GM12892 (cell line): ENCODE data around the gene CNTN4.

Source experiments
- DNase-seq: peaks from one replicate; pipeline ENCODE4 v3.0.0; 2011; ENCODE audit not compliant: insufficient read length
- FAIRE-seq: peaks from 2 replicates; lab custom pipeline; 2011; peaks lifted over from hg19 to GRCh38; lab: Jason Lieb, UNC
- POLR2A ChIP-seq: IDR thresholded peaks from 2 replicates; pipeline ENCODE4 v1.6.1; 2011; ENCODE audit warnings: low read depth, low read length, control low read depth
- POLR2AphosphoS5 ChIP-seq: IDR thresholded peaks from 2 replicates; pipeline ENCODE4 v1.6.1; 2011; ENCODE audit warnings: low read depth, low read length, control low read depth
- TAF1 ChIP-seq: IDR thresholded peaks from 2 replicates; pipeline ENCODE4 v1.6.1; 2011; ENCODE audit warnings: low read depth, mild to moderate bottlenecking, control low read depth, low read length, borderline replicate concordance

The CNTN4 gene

DNA sequence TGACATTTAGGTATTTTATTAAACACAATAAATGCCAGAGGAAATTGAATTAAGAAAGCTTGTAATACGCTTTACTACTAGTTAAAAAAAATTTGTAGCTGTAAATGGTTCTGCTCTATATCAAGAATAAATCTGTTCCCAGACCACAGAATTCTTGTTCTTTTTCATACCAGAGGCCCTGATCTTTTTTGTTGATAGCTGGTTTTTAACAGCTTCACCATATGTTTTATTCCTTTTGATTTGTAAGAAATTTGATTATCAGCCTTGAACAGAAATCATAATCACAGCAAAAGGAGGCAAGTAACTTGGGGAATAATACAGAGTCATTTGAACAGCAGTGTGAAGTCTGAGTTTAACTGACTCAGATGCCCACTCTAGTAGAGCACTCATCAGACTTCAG lies 202.7 kb downstream of the CNTN4 start:
- FAIRE-seq (no peak), DNase-seq (no peak)
- no peak for TF ChIP-seq TAF1
- TF ChIP-seq POLR2AphosphoS5 = no peak
- TF ChIP-seq POLR2A = no peak

DNA sequence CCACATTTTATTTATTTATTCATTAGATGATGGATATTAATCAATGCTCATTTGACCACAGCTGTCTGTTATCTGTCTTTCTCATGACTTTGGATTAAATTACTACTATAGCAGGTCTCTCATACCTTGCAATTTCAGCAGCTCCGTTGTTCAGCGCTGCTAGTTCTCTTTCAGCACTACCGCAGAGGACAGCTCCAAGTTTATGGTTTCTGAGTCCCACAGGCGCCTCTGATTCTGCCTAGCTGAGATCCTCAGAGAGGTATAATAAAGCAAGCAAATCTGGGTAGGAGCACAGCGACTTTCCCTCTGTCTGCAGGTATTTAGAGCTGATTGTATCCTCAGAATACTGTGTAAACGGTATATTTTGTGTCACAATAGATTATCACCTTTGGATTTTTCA lies 204.9 kb downstream of the CNTN4 start:
- DNase-seq (no peak), FAIRE-seq (no peak)
- TF ChIP-seq TAF1 = no peak
- TF ChIP-seq POLR2A = no peak
- no peak for TF ChIP-seq POLR2AphosphoS5

DNA sequence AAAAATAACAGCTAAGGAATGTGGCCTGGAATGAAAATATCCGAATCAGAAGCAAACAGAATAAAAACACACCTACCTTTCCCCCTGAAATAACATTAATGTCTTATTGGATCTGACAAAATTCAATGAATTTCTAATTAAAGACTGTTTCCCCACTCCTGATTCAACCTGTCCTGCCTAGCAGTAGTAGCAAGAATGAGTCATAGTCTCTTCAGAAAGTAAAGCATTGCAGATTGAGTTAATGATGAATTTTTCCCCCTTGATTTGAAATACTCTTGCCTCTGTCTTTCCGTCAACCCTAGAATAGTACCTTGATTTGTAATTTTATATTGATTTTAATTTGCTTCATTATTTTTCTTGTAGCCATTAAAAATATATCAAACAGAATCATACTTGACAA lies 212.4 kb downstream of the CNTN4 start:
- no peak for TF ChIP-seq POLR2AphosphoS5
- FAIRE-seq = no peak

DNA sequence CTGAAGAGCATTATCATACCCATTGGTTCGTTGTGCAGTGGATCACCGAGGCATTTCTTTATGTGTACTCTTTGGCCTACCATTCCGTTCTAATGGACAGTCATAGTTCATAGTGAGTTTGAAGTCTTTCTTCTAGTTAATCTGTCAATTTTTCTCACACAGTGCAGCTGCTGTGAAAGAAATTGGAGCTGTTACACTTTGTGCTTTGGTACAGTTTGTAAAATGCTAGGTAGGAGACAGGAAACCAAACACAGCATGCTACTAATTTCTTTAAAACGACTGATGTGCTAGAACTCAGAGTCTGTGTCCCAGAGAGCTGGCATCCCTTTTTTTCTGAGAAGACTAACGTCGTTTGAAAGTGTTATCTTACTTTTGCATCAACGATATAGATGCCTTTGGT lies 218.9 kb downstream of the CNTN4 start:
- TF ChIP-seq TAF1 = no peak
- TF ChIP-seq POLR2A = no peak
- TF ChIP-seq POLR2AphosphoS5 = no peak
- no peak for FAIRE-seq

More for the DNA sequence above, 212.4 kb downstream of the CNTN4 start:
- DNase-seq = no peak

DNA sequence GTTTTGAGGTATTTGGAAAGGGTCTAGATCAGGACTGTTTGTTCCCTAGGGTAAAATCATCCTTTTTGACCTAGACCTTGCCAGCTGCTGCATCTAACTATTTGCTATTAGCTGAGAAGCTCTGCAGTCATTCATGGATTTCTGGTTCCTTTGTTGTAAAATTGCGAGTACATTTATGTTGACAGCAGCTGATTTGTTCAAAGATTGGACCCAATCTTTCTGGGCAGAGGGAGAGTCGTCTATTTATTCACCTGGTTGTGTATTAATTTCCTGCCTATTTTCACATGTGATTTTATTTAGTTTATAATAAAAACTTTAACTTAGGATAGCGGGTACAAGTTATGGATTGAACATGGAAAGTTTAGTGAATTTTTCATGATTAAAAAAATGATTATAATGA lies 236.3 kb downstream of the CNTN4 start:
- no peak for TF ChIP-seq POLR2A
- no peak for TF ChIP-seq POLR2AphosphoS5
- no peak for TF ChIP-seq TAF1
- FAIRE-seq = no peak
- DNase-seq = no peak

More for the DNA sequence above, 218.9 kb downstream of the CNTN4 start:
- DNase-seq = no peak

DNA sequence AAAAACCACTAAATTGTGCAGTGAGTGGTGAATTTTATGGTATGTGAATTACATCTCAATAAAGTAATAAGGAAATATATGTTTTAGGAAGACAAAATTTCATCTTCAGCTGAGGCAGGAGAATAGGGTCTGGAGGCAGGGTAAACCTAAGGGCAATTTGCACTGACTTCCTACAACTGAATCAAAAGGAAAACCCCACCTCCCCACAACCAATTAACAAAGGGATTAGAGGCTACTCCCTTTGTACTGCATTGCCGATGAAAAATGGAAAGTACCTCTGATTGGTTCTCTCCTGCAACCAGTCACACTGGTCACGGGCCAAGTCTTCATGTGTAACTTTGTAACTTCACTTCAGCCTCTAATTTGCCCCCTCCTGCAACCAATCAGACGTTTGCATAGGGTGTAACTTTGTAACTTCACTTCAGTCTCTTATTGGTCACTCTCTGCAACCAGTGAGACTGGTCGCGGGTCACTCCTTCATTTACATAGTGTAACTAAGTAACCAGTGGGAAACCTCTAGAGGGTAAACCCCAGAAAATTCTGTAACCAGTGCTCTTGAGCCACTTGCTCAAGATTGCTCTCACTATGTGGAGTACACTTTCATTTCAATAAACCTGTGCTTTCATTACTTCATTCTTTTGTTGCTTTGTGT lies 244.5 kb downstream of the CNTN4 start:
- DNase-seq (no peak), FAIRE-seq (no peak)
- no peak for TF ChIP-seq POLR2AphosphoS5
- TF ChIP-seq POLR2A = no peak
- TF ChIP-seq TAF1 = no peak

DNA sequence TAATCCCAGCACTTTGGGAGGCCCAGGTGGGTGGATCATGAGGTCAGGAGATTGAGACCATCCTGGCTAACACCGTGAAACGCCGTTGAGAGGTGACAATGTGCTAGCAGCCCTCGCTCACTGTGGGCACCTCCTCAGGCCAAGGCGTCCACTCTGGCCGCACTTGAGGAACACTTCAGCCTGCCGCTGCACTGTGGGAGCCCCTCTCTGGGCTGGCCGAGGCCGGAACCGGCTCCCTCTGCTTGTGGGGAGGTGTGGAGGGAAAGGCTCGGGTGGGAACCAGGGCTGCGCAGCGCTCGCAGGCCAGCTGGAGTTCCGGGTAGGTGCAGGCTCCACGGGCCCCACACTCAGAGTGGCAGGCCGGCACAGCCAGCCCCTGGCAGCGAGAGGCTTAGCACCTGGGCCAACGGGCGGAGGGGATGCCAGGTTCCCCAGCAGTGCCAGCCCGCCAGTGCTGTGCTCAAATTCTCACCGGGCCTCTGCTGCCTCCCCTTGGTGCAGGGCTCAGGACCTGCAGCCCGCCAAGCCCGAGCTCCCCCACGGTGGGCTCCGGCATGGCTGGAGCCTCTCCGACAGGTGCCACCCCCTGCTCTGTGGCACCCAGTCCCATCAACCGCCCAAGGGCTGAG lies 253.6 kb downstream of the CNTN4 start:
- FAIRE-seq = no peak
- DNase-seq = no peak
- TF ChIP-seq POLR2AphosphoS5 (no peak), POLR2A (no peak), TAF1 (no peak)

DNA sequence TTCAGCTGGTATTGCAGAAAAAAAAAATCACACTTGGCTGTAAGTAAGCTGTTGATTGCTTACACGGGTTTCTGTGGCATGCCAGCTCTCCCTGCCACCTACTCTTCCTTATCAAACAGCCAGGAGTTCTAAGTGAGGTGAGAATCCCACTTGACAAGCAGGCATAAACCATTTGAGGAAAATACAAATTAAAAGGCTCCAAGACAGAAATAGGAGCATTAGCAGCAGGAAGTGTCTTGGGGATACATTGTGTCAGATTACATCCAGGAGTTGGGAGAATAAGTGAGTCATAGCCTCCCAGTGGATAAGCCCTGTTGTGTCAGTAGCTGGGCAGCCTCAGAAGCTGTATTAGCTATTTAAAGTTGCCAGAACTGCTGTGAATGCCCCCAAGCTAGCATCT lies 256.0 kb downstream of the CNTN4 start:
- no peak for TF ChIP-seq POLR2AphosphoS5
- TF ChIP-seq POLR2A = no peak
- TF ChIP-seq TAF1 = no peak
- DNase-seq = no peak
- no peak for FAIRE-seq

DNA sequence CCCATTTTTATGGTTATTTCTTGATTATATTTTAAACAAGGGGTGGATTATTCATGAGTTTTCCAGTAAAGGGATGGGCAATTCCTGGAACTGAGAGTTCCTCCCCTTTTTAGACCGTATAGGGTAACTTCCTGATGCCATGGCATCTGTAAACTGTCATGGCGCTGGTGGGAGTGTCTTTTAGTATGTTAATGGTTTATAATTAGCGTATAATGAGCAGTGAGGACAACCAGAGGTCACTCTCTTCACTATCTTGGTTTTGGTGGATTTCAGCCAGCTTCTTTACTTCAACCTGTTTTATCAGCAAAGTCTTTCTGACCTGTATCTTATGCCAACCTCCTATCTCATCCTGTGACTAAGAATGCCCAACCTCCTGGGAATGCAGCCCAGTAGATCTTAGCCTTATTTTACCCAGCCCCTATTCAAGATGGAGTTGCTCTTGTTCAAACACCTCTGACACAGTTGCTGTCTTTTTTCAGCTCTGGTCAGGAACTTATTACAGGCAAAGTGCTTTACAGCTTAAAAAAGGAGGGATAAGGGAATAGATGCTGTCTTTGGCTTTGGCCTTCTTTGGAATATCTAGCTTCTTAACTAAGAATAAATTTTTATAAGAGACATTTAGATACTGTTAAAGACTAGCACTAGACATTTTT lies 257.8 kb downstream of the CNTN4 start:
- FAIRE-seq (no peak), DNase-seq (no peak)
- TF ChIP-seq POLR2A (no peak), TAF1 (no peak), POLR2AphosphoS5 (no peak)

DNA sequence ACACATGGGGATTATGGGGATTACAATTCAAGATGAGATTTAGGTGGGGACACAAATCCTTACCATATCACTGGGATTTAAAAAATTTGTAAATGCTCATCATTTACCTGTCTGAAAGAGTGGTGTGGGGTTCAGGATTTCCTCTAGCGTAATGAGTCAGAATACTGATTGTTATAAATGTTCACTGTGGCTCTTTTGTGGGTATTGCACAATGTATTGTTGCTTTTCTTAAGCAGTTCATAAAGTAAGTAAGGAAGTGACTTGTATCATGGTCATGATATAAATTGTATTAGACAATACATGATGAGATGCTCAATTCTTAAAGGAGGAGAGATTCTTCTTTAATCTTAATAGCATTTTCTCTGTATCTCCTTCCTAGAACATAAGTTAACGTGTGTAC lies 262.1 kb downstream of the CNTN4 start:
- TF ChIP-seq POLR2A = no peak
- TF ChIP-seq TAF1 = no peak
- TF ChIP-seq POLR2AphosphoS5 = no peak
- FAIRE-seq (no peak), DNase-seq (no peak)

DNA sequence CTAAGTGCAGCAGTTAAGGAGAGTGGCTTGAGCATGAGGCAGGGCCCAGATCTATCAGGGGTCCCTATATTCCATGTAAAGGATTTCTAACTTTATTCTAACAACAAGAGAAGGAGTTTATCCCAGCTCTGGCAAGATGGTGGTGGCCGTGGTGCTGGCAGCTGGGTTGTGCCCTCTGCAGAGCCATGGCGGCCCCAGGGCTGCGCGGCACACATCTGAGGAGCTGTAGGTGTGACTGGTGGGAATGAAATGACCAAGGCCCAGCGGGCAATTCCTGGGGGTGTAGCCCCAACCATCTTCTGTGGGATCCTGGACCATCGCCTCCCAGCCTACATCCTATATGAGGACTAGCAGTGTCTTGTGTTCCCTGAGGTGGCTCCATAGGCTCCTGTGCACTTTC lies 263.5 kb downstream of the CNTN4 start:
- DNase-seq = no peak
- TF ChIP-seq POLR2A (no peak), POLR2AphosphoS5 (no peak), TAF1 (no peak)
- no peak for FAIRE-seq

DNA sequence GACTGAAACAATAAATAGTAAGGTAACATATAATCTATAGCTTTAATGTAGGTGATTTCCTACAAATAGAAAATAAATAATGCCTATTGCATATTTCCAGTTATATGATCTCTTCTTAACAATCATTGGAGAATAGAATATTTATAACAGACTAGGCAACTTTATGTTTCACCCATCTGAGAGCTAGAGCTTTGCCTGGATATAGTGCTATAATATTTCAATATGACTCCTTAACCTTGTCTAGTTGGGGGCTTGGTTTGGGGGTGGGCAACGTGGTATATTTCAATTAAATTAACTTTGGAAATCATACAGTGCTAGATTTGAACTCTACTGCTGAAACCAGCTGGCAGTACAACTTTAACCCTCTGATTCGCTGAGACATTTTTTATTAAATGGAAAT lies 265.2 kb downstream of the CNTN4 start:
- no peak for TF ChIP-seq POLR2A
- no peak for TF ChIP-seq POLR2AphosphoS5
- FAIRE-seq (no peak), DNase-seq (no peak)

DNA sequence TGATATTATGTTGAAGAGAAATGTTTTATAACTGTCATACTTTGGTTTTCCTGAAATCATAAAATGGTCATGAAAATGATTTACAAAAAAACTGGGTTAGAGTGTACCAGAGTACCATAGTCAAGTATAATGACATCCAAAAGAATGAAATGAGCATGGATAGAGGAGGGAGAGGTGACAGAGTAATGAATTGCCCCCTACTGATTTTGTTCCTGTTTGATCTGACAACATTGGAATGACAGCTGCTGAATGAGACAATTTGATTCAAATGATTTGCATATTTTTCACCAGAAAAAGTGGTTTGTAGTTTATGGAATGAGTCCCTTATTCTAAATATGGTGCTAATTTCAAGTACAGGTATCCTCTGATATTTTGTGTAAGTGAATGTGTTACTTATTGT lies 271.7 kb downstream of the CNTN4 start:
- DNase-seq (no peak), FAIRE-seq (no peak)
- no peak for TF ChIP-seq TAF1
- no peak for TF ChIP-seq POLR2AphosphoS5
